Measurements from ENCODE around the gene NT5C2.

- no peak for TF ChIP-seq CTCF (IDR thresholded peaks at IDR 0.05; ENCODE audit: borderline replicate concordance, extremely low read depth, low read length, poor library complexity, severe bottlenecking)
- TF ChIP-seq EZH2 (IDR thresholded peaks at IDR 0.05; ENCODE audit: borderline replicate concordance, low read depth, low read length, severe bottlenecking) = no peak
These were observed 45.4 kb downstream of the NT5C2 start for GRCh38 chr10:103147645-103148044.

Measured in DND-41 (cell line).